HCT116 (cell line): ENCODE measurements around the gene MLYCD. TPM values are rescaled to one million over a fixed set of nuclear protein-coding genes. Genes with fewer than 3 reads are reported as not detected.

ENCODE experiments used
- ATAC-seq: fragments of 200-7000 bp; cut with Tn5 transposase; 2 replicates; pipeline ENCODE4 v1.9.1; 2020; ENCODE audit warnings: mild to moderate bottlenecking, moderate library complexity
- BruUV-seq: library from RNA; stranded (reverse); fragments of 400-500 nt; replicated peaks from 2 replicates; lab custom pipeline; 2021; lab: Mats Ljungman, UMichigan
- CTCF ChIA-PET: fragments of 300-600 bp; sonication (Branson Sonifier 250); formaldehyde crosslinking; loops from one replicate; lab custom pipeline; 2021; ENCODE audit warnings: antibody characterized with exemption; lab: Charles Lee
- POLR2A ChIA-PET: fragments of 300-600, 350-600 bp; sonication (Branson Sonifier 250); formaldehyde crosslinking; loops from one replicate; lab custom pipeline; 2021; ENCODE audit warnings: antibody characterized with exemption; lab: Charles Lee
- RAD21 ChIA-PET, 2 experiments: fragments of 300-600 bp; sonication (Branson Sonifier 250); formaldehyde crosslinking; loops; one replicate each; lab custom pipeline; 2023; ENCODE audit warnings: low total read pairs in 2 of 2; ENCODE audit not compliant: uncharacterized antibody in 2 of 2, unreplicated experiment in 2 of 2, low non-redundant PET in 1 of 2; lab: Charles Lee
- DNase-seq: peaks from one replicate; pipeline ENCODE4 v3.0.0-alpha.2; 2010; ENCODE audit warnings: low read depth, low spot score
- H2AFZ ChIP-seq: fragments of 200-600 bp; shearing (Covaris generic), sonication (generic); 2 replicates; pipeline ENCODE4 v1.6.1; 2017; ENCODE audit warnings: low read depth, mixed run types, mixed read lengths, antibody characterized with exemption, low read length; ENCODE audit not compliant: poor library complexity, severe bottlenecking
- H3K27ac ChIP-seq: 2 replicates; pipeline ENCODE4 v1.5.1; 2012; ENCODE audit warnings: low read depth, low read length
- H3K27me3 ChIP-seq: fragments of 200-600 bp; sonication (generic); 2 replicates; pipeline ENCODE4 v1.6.1; 2016; ENCODE audit warnings: mixed run types, low read length, mixed read lengths; ENCODE audit not compliant: insufficient read depth
- H3K36me3 ChIP-seq, 2 experiments: fragments of 200-500 bp in 1 of 2; fragments of 200-600 bp in 1 of 2; sonication (Bioruptor generic) in 1 of 2; sonication (generic) in 1 of 2; 2 replicates each; pipeline versions ENCODE4 v1.5.1 to v1.6.1; 2014 to 2016; ENCODE audit warnings: low read length in 2 of 2, inconsistent platforms in 1 of 2, mixed read lengths in 1 of 2, mixed run types in 1 of 2; ENCODE audit not compliant: insufficient read depth in 2 of 2, control insufficient read depth in 1 of 2
- H3K4me1 ChIP-seq, 2 experiments: fragments of 200-600 bp in 1 of 2; sonication (generic) in 1 of 2; 2 replicates each; pipeline versions ENCODE4 v1.5.1 to v1.6.1; 2012 to 2017; ENCODE audit warnings: low read length in 2 of 2, inconsistent platforms in 1 of 2, mild to moderate bottlenecking in 1 of 2, mixed read lengths in 1 of 2, mixed run types in 1 of 2, moderate library complexity in 1 of 2; ENCODE audit not compliant: insufficient read depth in 2 of 2, control insufficient read depth in 1 of 2
- H3K4me2 ChIP-seq: fragments of 200-600 bp; sonication (generic); 2 replicates; pipeline ENCODE4 v1.6.1; 2017; ENCODE audit warnings: mixed run types, low read length, mixed read lengths
- H3K4me3 ChIP-seq, 2 experiments: fragments of 200-600 bp in 1 of 2; sonication (generic) in 1 of 2; replicated peaks in 1 of 2; 2 replicates each; pipeline ENCODE4 v1.5.1; 2011 to 2016; ENCODE audit warnings: low read length in 2 of 2, control low read depth in 1 of 2, low read depth in 1 of 2, mild to moderate bottlenecking in 1 of 2, mixed read lengths in 1 of 2, mixed run types in 1 of 2
- H3K79me2 ChIP-seq: fragments of 200-600 bp; sonication (generic); 2 replicates; pipeline ENCODE4 v1.6.1; 2017; ENCODE audit warnings: mild to moderate bottlenecking, mixed run types, low read length, moderate library complexity, mixed read lengths; ENCODE audit not compliant: insufficient read depth
- H3K9ac ChIP-seq: fragments of 200-600 bp; sonication (generic); 2 replicates; pipeline ENCODE4 v1.6.1; 2016; ENCODE audit warnings: low read length, mixed read lengths
- H3K9me2 ChIP-seq: fragments of 200-600 bp; sonication (generic), shearing (Covaris generic); 2 replicates; pipeline ENCODE4 v1.6.1; 2017; ENCODE audit warnings: mixed run types, mild to moderate bottlenecking, moderate library complexity; ENCODE audit not compliant: insufficient read depth
- H3K9me3 ChIP-seq, 2 experiments: fragments of 200-500 bp in 1 of 2; fragments of 200-600 bp in 1 of 2; sonication (Bioruptor generic) in 1 of 2; sonication (generic) in 1 of 2; 2 replicates each; pipeline ENCODE4 v1.6.1; 2014 to 2017; ENCODE audit warnings: low read length in 2 of 2, mixed read lengths in 2 of 2, inconsistent platforms in 1 of 2, low read depth in 1 of 2, mild to moderate bottlenecking in 1 of 2, mixed run types in 1 of 2, moderate library complexity in 1 of 2; ENCODE audit not compliant: control insufficient read depth in 1 of 2, insufficient read depth in 1 of 2
- H4K20me1 ChIP-seq: fragments of 200-600 bp; sonication (generic), shearing (Covaris generic); 2 replicates; pipeline ENCODE4 v1.6.1; 2017; ENCODE audit warnings: mixed run types, mild to moderate bottlenecking, moderate library complexity; ENCODE audit not compliant: insufficient read depth
- ATF3 ChIP-seq: IDR thresholded peaks from 2 replicates; pipeline ENCODE4 v1.6.1; 2012
- CBX3 ChIP-seq: IDR thresholded peaks from 2 replicates; pipeline ENCODE4 v1.6.1; 2012; ENCODE audit warnings: low read depth
- EGR1 ChIP-seq: IDR thresholded peaks from 2 replicates; pipeline ENCODE4 v1.6.1; 2012; ENCODE audit warnings: low read depth
- FOSL1 ChIP-seq: IDR thresholded peaks from 2 replicates; pipeline ENCODE4 v1.6.1; 2012; ENCODE audit warnings: low read depth
- JUND ChIP-seq: IDR thresholded peaks from 2 replicates; pipeline ENCODE4 v1.6.1; 2012
- MAX ChIP-seq: IDR thresholded peaks from 2 replicates; pipeline ENCODE4 v1.6.1; 2012
- REST ChIP-seq: IDR thresholded peaks from 2 replicates; pipeline ENCODE4 v1.6.1; 2012; ENCODE audit warnings: low read depth
- ZFX ChIP-seq: fragments of 450-650 bp; IDR thresholded peaks from 2 replicates; pipeline ENCODE4 v1.6.1; 2017
- intact Hi-C: fragments of 100-400 bp; cut with micrococcal nuclease; formaldehyde crosslinking; loops from 2 replicates; pipeline ENCODE4 v1.10.0; 2022
- total RNA-seq: library from RNA; stranded (reverse); gene quantifications from one replicate; pipeline ENCODE4 v1.2.1, GENCODE V29; 2021; ENCODE audit not compliant: unreplicated experiment

The MLYCD gene
- total RNA-seq, 1 experiment from 2014 or later: 3.9 TPM

GRCh38 chr16:83943516-83944050 is 44.7 kb downstream of the MLYCD start:
- no peak overlapping the region for H2AFZ ChIP-seq
- H3K9ac ChIP-seq: no peak overlapping the region
- RAD21 ChIA-PET: interaction anchor here in 1 of 2 experiments (0.6 kb wide), 1 partner anchor 55 kb away, joined by 8 read pairs; no protein-coding TSS in a partner anchor
- no peaks in the 10 kb centered on the region for H4K20me1 ChIP-seq
- no peak for DNase-seq
- H3K4me1 ChIP-seq: peaks cover 0 to 5% of the 10 kb centered on the region in 2 experiments; a peak in 1 of 4 replicates
- H3K36me3 ChIP-seq: no peaks in the 10 kb centered on the region
- intact Hi-C loops: no loop called here
- H3K4me2 ChIP-seq: no peak overlapping the region
- no peak overlapping the region for H3K4me3 ChIP-seq
- no peaks in the 10 kb centered on the region for H3K27me3 ChIP-seq
- no peak for ATAC-seq
- TF ChIP-seq MAX: no peak
- no peak for TF ChIP-seq FOSL1
- TF ChIP-seq EGR1: no peak
- no peak for TF ChIP-seq ZFX
- no peak for TF ChIP-seq JUND
- TF ChIP-seq CBX3: no peak
- no peak for TF ChIP-seq ATF3
- TF ChIP-seq REST: no peak
- H3K27ac ChIP-seq: no peak overlapping the region
- H3K9me2 ChIP-seq: no peaks in the 10 kb centered on the region
- POLR2A ChIA-PET: no interaction called here
- no peaks in the 10 kb centered on the region for H3K79me2 ChIP-seq
- no TSS peak for BruUV-seq
- CTCF ChIA-PET: no interaction called here
- H3K9me3 ChIP-seq: no peaks in the 10 kb centered on the region
